ENCODE data around the gene LYVE1.

The LYVE1 gene

DNA sequence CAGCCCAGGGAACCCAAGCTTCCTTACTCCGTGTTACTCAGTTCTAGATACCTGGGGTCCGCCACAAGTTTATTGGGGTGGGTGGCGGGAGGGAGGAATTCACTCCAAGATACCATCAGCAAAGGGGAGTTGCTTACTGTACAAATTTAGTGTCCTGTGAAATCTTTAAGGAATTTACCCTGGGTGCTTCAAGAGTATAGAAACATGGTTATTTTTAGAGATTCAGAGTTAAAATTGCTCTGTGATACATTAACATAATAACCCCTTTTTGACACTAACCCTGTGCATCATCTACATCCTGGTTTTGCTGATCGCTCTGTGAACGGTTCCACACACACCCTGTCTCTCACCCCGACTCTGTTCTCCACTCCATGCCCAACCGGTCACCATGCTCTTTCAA, 18.9 kb upstream of the LYVE1 start:
- no peaks in the 10 kb centered on the region for H3K79me2 ChIP-seq (ENCODE audit: low read length)
- no peaks in the 10 kb centered on the region for H3F3A ChIP-seq (ENCODE audit: insufficient read depth, low read length)
- no peak for DNase-seq
- no peaks in the 10 kb centered on the region for H3K9me3 ChIP-seq (replicated peaks; ENCODE audit: insufficient read depth, low read length)
- H3K27ac ChIP-seq (ENCODE audit: low read length), result no peak overlapping the region
- no peaks in the 10 kb centered on the region for H3K36me3 ChIP-seq (replicated peaks; ENCODE audit: insufficient read depth, low read length)
- H3K4me2 ChIP-seq (ENCODE audit: low read depth, low read length), result no peak overlapping the region
- TF ChIP-seq EZH2 (optimal IDR thresholded peaks at IDR 0.05; ENCODE audit: low read depth, low read length) (no peak), EZH2phosphoT487 (IDR thresholded peaks at IDR 0.05; ENCODE audit: low read length) (no peak), CTCF (IDR thresholded peaks at IDR 0.05; ENCODE audit: low read length) (no peak)
- H4K20me1 ChIP-seq (ENCODE audit: insufficient read depth, low read length), result no peaks in the 10 kb centered on the region
- no peaks in the 10 kb centered on the region for H3K9me2 ChIP-seq (replicated peaks; ENCODE audit: insufficient read depth, low read length)
- no peak overlapping the region for H3K4me3 ChIP-seq (ENCODE audit: low read length)
- no peaks in the 10 kb centered on the region for H3K27me3 ChIP-seq (replicated peaks; ENCODE audit: insufficient read depth, low read length)
- H3K4me1 ChIP-seq (ENCODE audit: low read length), result no peaks in the 10 kb centered on the region
- H3K9ac ChIP-seq (ENCODE audit: low read length), result no peak overlapping the region
- no peak overlapping the region for H2AFZ ChIP-seq (ENCODE audit: low read length)

DNA sequence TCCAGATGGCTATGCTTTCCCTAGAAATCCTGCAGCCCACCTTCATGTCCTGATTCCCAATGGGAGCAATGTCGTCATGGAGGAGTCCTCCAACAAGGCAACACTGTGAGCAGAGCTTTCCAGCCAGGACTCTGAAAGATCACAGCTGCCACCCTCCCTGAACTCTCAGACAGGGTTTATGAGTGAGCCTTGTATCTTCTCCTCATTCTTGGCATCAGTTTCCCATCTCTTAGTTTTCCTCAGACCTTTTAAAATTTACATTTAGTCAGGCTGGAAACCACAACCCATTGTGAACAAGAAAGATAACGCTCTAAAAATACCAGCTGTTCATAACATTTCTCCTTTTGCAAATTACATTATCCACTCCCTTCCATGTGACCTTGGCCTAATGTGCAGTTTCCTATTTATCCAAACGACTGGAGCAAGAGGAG, 15.6 kb upstream of the LYVE1 start:
- no peaks in the 10 kb centered on the region for H3K36me3 ChIP-seq (replicated peaks; ENCODE audit: insufficient read depth, low read length)
- H3K27ac ChIP-seq (ENCODE audit: low read length), result no peak overlapping the region
- H4K20me1 ChIP-seq (ENCODE audit: insufficient read depth, low read length), result no peaks in the 10 kb centered on the region
- H3F3A ChIP-seq (ENCODE audit: insufficient read depth, low read length), result no peaks in the 10 kb centered on the region
- no peaks in the 10 kb centered on the region for H3K79me2 ChIP-seq (ENCODE audit: low read length)
- no peak overlapping the region for H3K4me2 ChIP-seq (ENCODE audit: low read depth, low read length)
- H3K4me1 ChIP-seq (ENCODE audit: low read length), result no peaks in the 10 kb centered on the region
- no peak for DNase-seq
- TF ChIP-seq EZH2 (optimal IDR thresholded peaks at IDR 0.05; ENCODE audit: low read depth, low read length) (no peak), EZH2phosphoT487 (IDR thresholded peaks at IDR 0.05; ENCODE audit: low read length) (no peak), CTCF (IDR thresholded peaks at IDR 0.05; ENCODE audit: low read length) (no peak)
- no peak overlapping the region for H2AFZ ChIP-seq (ENCODE audit: low read length)
- H3K27me3 ChIP-seq (replicated peaks; ENCODE audit: insufficient read depth, low read length), result no peaks in the 10 kb centered on the region
- H3K9ac ChIP-seq (ENCODE audit: low read length), result no peak overlapping the region
- no peaks in the 10 kb centered on the region for H3K9me3 ChIP-seq (replicated peaks; ENCODE audit: insufficient read depth, low read length)
- H3K4me3 ChIP-seq (ENCODE audit: low read length), result no peak overlapping the region
- no peaks in the 10 kb centered on the region for H3K9me2 ChIP-seq (replicated peaks; ENCODE audit: insufficient read depth, low read length)

DNA sequence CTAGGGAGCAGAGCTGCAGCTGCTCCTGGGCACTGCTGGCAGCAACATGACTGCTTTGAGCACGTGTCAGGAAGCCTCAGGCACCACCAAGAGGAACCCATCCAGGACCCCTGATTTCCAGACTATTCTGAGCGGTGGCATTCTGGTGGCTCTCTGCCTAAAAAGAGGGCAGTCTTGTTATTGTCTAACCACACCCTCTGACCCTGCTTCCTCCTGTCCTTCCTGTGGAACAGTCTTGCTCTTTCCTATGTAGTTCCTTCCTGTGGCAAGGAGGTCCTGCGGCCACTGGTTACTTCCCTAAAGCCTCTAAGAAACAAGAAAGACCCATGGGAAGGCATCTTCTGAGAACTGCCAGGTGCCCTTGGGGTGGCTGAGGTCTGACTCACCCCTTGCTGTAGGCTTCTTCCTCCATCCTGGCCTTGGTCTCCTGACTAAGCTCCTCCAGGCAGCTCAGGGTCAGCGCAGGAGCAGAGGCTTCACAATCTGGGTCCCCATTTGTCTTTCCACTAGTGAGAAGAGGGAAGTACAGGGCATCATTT, 13.1 kb upstream of the LYVE1 start:
- Histone ChIP-seq H3K27me3 (replicated peaks; ENCODE audit: insufficient read depth, low read length) (no peaks in the 10 kb centered on the region), H3K9me3 (replicated peaks; ENCODE audit: insufficient read depth, low read length) (no peaks in the 10 kb centered on the region), H2AFZ (ENCODE audit: low read length) (no peak overlapping the region), H3K4me2 (ENCODE audit: low read depth, low read length) (no peak overlapping the region), H3K27ac (ENCODE audit: low read length) (no peak overlapping the region), H3K36me3 (replicated peaks; ENCODE audit: insufficient read depth, low read length) (no peaks in the 10 kb centered on the region), H3K9me2 (replicated peaks; ENCODE audit: insufficient read depth, low read length) (no peaks in the 10 kb centered on the region), H4K20me1 (ENCODE audit: insufficient read depth, low read length) (no peaks in the 10 kb centered on the region), H3K79me2 (ENCODE audit: low read length) (no peaks in the 10 kb centered on the region), H3K4me1 (ENCODE audit: low read length) (no peaks in the 10 kb centered on the region), H3K9ac (ENCODE audit: low read length) (no peak overlapping the region), H3K4me3 (ENCODE audit: low read length) (no peak overlapping the region), H3F3A (ENCODE audit: insufficient read depth, low read length) (no peaks in the 10 kb centered on the region)
- TF ChIP-seq EZH2 (optimal IDR thresholded peaks at IDR 0.05; ENCODE audit: low read depth, low read length) (no peak), EZH2phosphoT487 (IDR thresholded peaks at IDR 0.05; ENCODE audit: low read length) (no peak), CTCF (IDR thresholded peaks at IDR 0.05; ENCODE audit: low read length) (no peak)
- DNase-seq, result no peak

All from MM.1S (cell line).